Measurements from ENCODE around the gene CHRFAM7A.
"Not testable (repeated sequence)": the region's sequence is repeated elsewhere in the genome, so short reads cannot be mapped to it uniquely, and the experiment has no call there.

GRCh38 chr15:30393664-30393991, 288 bp upstream of the CHRFAM7A start:
- not testable (repeated sequence) for TF ChIP-seq MEF2A, ZBTB33 (IDR thresholded peaks at IDR 0.05; ENCODE audit: borderline replicate concordance, low read depth)
